ENCODE data around the gene SUMO3. TPM values are rescaled to one million over a fixed set of nuclear protein-coding genes. Genes with fewer than 3 reads are reported as not detected.

The SUMO3 gene
- total and polyA plus RNA-seq, 8 donors: 14.0 to 29.1 (median 21.7) TPM

GRCh38 chr21:44850905-44851657, 33.2 kb upstream of the SUMO3 start:
- Histone ChIP-seq H3K36me3 (peaks cover 0 to 50% (median 26%) of the 10 kb centered on the region in 3 donors), H3K4me3 (no peak overlapping the region), H3K27ac (no peak overlapping the region), H3K9me3 (no peaks in the 10 kb centered on the region), H3K27me3 (no peaks in the 10 kb centered on the region), H3K4me1 (peaks cover 0 to 3% (median 0%) of the 10 kb centered on the region in 3 donors)
- 82 to 84% methylated on average over 26 of the region's 26 CpGs for WGBS, 2 donors
- FAIRE-seq (no peak), ATAC-seq (no peak), DNase-seq (no peak)
- no peak for TF ChIP-seq CTCF (IDR thresholded peaks at IDR 0.05)
- intact Hi-C loops (cut with DNase I): no loop called here

GRCh38 chr21:44850208-44850800, 32.4 kb upstream of the SUMO3 start:
- Histone ChIP-seq H3K27me3 (no peaks in the 10 kb centered on the region), H3K4me1 (peaks cover 0 to 9% (median 0%) of the 10 kb centered on the region in 3 donors), H3K36me3 (peaks cover 0 to 45% (median 19%) of the 10 kb centered on the region in 3 donors), H3K4me3 (no peak overlapping the region), H3K27ac (no peak overlapping the region), H3K9me3 (no peaks in the 10 kb centered on the region)
- DNase-seq (peak in 1 of 6 donors; percentile 39), ATAC-seq (no peak), FAIRE-seq (no peak)
- intact Hi-C loops (cut with DNase I): no loop called here
- no peak for TF ChIP-seq CTCF (IDR thresholded peaks at IDR 0.05)
- 93 to 97% methylated on average over 20 of the region's 20 CpGs for WGBS, 2 donors

- intact Hi-C loops (cut with DNase I): no loop called here
- peak in 1 of 6 donors; percentile 12 for DNase-seq
Measured at GRCh38 chr21:44849616-44850130, 31.8 kb upstream of the SUMO3 start.

GRCh38 chr21:44848821-44849521, 31.1 kb upstream of the SUMO3 start:
- no peak for TF ChIP-seq CTCF (IDR thresholded peaks at IDR 0.05)
- Histone ChIP-seq H3K4me1 (peaks cover 0 to 9% (median 0%) of the 10 kb centered on the region in 3 donors), H3K27me3 (no peaks in the 10 kb centered on the region), H3K9me3 (no peaks in the 10 kb centered on the region), H3K36me3 (peaks cover 0 to 33% (median 19%) of the 10 kb centered on the region in 3 donors), H3K27ac (no peak overlapping the region), H3K4me3 (no peak overlapping the region)
- DNase-seq (peak in 2 of 6 donors; percentile 37 to 57), FAIRE-seq (no peak), ATAC-seq (peak in 3 of 4 donors; percentile 29 to 63 (median 60))
- WGBS, 2 donors: 63 to 64% methylated on average over 34 to 36 of the region's 36 CpGs
- intact Hi-C loops (cut with DNase I): no loop called here

More at GRCh38 chr21:44849616-44850130, 31.8 kb upstream of the SUMO3 start:
- Histone ChIP-seq H3K36me3 (peaks cover 0 to 40% (median 19%) of the 10 kb centered on the region in 3 donors), H3K4me3 (no peak overlapping the region), H3K4me1 (peaks cover 0 to 9% (median 0%) of the 10 kb centered on the region in 3 donors), H3K27ac (no peak overlapping the region), H3K9me3 (no peaks in the 10 kb centered on the region), H3K27me3 (no peaks in the 10 kb centered on the region)
- WGBS, 2 donors: 84 to 89% methylated on average over 12 of the region's 12 CpGs
- FAIRE-seq (no peak), ATAC-seq (no peak)
- no peak for TF ChIP-seq CTCF (IDR thresholded peaks at IDR 0.05)
